GM21360 (cell line): ENCODE measurements around the gene PLEKHJ1.

Source experiments
- ATAC-seq: cut with Tn5 transposase; IDR thresholded peaks from one replicate; pipeline ENCODE4 v1.9.1; 2021; ENCODE audit warnings: mild to moderate bottlenecking, moderate library complexity; ENCODE audit not compliant: unreplicated experiment

Gene PLEKHJ1

DNA sequence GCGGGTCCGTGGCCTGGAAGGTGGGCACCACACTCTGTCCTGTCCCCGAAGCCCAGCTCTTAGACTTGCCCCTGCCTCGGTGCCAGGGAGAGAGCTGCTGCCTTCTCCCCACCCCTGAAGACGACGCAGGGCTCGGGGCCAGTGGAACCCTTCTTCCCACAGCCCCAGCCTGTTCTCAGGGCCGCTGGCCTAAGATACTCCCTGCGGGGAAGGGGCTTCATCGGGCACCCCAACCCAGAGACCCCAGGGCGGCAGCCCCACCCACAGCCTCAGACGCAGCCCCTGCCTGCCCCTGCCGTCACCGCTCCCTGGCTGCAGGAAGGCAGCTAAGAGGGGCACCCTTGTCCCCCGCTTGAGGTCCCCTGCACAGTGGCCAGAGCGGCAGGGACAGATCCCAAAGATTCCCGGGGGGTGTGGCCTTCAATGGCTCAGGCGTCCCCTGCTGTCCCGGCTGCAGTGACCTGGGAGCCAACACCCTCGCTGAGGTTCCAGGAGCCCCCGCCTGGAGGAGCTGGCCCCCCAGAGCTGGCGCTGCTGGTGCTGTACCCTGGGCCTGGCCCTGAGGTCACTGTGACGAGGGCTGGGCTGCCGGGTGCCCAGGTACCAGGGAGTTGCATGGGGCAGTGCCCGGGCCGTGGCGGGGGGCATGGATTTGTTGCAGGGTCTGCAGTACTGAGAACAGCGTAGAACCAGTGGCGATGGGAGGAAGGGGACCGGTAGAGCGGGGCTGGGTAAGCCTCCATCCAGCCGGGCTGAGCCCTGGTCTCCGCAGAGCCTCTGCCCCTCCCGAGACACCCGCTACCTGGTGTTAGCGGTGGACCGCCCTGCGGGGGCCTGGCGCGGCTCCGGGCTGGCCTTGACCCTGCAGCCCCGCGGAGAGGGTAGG lies 14.0 kb upstream of the PLEKHJ1 start:
- no peak for ATAC-seq

DNA sequence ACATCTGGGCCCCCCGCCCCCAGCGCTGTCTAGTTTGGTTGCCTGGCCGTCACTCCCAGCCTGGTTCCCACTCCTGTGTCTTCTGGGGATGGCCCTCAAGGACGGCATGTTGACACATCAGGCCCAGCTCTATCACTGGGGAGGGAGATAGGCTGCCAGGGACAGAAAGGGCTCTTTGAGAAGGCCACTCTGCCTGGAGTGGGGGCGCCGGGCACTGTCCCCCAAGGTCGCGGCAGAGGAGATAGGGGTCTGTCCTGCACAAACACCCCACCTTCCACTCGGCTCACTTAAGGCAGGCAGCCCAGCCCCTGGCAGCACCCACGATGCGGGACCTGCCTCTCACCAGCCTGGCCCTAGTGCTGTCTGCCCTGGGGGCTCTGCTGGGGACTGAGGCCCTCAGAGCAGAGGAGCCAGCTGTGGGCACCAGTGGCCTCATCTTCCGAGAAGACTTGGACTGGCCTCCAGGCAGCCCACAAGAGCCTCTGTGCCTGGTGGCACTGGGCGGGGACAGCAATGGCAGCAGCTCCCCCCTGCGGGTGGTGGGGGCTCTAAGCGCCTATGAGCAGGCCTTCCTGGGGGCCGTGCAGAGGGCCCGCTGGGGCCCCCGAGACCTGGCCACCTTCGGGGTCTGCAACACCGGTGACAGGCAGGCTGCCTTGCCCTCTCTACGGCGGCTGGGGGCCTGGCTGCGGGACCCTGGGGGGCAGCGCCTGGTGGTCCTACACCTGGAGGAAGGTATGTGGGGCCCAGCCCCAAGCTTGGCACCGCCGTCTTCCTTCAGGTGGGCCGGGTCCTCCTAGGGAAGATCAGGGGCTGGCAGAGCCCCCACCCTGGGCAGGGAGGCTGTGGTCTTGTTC lies 13.1 kb upstream of the PLEKHJ1 start, which contains the start of gene AMH:
Gene AMH, plus strand, starts transcription at position 314 of the 857 bp plus-strand sequence. Its CDS starts 10 bp downstream, at position 324.
- ATAC-seq = no peak

DNA sequence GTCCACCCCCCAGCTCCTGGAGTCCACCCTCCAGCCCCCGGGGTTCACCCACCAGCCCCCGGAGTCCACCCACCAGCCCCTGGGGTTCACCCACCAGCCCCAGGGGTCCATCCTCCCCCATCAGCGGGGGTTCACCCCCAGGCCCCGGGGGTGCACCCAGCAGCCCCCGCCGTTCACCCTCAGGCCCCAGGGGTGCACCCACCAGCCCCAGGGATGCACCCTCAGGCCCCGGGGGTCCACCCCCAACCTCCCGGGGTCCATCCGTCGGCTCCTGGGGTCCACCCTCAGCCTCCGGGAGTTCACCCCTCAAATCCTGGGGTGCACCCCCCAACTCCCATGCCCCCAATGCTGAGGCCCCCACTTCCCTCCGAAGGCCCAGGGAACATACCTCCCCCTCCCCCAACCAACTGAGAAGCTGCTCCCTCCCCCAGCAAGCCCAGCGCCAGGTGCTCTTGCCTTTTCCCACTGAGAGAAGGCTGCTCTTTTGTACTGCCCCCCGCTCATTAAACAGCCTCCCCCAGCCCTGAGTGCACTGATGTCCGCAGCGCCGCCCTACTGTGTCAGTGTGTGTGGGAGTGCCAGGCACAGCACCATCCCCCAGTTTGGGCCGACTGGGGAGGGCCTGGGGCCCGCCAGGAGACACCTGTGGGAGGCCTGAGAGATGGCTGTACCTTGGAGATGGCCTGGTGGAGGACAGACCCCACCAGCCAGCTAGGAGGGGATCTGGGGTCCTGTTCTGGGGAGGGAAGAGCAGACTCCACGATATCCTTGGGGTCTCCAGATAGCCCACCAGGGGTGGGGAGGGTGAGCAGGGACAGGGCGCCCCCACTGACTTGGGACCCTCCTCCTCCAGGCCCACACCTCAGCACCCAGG lies 12.2 kb upstream of the PLEKHJ1 start:
- ATAC-seq = no peak

DNA sequence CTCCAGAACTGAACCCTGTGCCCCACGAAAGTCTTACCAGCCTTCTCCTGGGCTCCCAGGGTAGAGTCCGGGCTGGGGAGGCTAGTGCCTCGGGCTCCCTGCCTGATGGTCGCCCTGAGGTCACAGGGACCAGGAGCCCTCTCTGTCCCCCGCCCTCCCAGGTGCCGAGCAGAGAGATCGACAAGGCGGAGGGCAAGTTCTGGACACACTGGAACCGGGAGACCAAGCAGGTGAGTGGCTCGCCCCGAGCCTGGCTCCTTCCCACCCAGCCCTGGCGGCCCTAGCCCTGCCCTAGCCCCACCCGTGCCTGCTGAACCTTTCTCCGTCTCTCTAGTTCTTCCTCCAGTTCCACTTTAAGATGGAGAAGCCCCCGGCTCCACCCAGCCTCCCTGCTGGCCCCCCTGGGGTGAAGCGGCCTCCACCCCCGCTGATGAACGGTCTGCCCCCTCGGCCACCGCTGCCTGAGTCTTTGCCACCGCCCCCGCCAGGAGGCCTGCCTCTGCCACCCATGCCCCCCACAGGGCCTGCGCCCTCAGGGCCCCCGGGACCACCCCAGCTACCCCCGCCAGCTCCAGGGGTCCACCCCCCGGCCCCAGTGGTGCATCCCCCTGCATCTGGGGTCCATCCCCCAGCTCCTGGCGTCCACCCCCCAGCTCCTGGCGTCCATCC lies 11.4 kb upstream of the PLEKHJ1 start:
- no peak for ATAC-seq

DNA sequence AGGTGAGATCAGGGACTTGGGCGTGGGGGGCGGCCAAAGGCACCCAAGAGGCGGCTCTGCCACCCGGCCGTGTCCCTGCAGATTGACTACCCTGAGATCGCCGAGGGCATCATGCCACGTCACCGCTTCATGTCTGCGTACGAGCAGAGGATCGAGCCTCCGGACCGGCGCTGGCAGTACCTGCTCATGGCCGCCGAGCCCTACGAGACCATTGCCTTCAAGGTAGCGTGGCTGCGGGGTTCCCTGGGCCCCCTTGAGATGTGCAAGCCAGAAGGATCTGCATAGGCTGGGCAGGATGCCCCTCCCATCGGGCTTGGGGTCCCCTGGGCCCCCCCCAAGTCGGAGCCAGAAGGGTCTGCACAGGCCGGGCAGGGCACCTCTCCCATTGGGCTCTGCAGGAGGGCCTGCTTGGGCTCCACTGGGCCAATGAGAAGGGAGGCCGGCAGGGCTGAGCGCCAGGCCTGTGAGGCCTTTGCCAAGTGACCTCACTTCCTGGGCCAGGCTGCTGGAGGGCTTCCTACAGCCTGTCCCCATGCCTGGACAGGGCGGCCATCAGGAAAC lies 10.8 kb upstream of the PLEKHJ1 start:
- ATAC-seq = no peak

DNA sequence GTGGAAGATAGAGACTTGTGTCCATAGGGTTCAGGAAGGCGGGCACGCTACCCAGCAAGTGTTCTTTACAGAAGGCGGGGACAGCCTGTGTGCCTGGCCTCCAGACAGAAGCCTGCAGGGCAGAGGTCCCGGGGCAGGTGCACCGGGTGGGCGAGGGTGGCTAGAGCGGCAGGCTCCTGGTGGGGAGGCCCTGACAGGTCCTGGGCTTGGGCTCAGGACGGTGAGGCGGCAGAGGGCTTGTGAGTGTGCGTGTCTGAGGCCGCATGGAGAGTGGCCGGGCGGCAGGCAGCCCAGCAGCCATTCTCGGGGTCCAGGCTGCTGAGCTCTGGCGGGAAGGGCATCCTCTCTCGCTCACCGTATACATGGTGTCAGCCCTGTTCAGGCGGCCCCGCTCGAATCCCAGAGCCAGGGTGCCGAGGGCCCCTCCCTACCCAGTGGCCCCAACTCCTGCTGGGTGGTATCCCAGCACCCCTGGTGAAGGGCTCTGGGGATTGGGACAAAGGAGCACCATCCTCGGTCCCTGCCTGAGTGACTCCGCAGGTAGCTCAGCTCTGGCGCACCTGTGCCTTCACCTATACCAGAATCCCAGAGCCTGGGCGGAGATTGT lies 10.0 kb upstream of the PLEKHJ1 start:
- no peak for ATAC-seq

DNA sequence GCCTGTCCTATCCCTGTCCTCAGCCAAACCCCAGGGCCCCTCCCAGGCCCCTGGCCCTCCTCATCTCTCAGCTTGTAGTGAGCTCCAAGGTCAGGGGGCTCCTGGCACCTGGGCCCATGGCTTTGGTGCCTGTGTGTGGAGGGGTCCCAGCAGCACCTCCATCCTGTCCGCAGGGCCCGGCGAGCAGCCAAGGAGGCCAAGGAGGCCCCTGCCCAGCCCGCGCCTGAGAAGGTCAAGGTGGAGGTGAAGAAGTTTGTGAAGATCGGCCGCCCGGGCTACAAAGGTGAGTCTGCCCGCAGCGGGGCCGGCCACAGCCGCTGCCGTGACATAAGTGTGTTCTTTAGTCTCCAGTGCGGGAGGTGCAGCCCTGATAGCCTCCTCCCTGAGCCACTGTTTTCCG lies 9.1 kb upstream of the PLEKHJ1 start:
- no peak for ATAC-seq

DNA sequence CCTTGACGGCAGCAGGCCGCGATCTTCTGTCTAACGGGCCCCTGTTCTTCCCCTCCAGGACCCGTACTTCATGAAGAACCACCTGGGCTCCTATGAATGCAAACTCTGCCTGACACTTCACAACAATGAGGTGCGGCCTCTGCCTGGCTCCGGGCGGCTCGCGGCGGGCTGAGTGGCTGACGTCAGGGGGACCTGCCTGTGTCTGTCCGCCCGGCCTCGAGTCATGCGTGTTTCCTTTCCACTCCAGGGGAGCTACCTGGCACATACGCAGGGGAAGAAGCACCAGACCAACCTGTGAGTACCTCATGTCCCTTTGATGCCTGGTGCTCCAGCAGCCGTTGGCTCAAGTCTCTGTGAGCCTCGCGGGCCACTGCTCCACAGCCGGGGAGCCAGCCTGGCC lies 8.4 kb upstream of the PLEKHJ1 start:
- no peak for ATAC-seq

DNA sequence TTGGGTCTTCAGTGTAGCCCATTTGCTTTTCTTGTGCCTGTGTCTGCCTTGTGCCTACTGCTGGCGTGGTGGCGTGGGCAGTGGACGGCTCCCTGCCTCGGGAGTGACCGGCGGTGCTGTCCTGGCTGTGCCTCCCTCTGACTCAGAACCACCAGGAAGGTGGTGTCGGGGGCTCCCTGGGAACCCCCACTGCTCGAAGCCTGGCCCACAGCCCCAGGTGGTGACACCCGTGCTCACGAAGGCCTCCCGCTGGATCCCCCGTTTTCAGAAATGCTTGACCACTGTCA lies 7.9 kb upstream of the PLEKHJ1 start:
- ATAC-seq = no peak

DNA sequence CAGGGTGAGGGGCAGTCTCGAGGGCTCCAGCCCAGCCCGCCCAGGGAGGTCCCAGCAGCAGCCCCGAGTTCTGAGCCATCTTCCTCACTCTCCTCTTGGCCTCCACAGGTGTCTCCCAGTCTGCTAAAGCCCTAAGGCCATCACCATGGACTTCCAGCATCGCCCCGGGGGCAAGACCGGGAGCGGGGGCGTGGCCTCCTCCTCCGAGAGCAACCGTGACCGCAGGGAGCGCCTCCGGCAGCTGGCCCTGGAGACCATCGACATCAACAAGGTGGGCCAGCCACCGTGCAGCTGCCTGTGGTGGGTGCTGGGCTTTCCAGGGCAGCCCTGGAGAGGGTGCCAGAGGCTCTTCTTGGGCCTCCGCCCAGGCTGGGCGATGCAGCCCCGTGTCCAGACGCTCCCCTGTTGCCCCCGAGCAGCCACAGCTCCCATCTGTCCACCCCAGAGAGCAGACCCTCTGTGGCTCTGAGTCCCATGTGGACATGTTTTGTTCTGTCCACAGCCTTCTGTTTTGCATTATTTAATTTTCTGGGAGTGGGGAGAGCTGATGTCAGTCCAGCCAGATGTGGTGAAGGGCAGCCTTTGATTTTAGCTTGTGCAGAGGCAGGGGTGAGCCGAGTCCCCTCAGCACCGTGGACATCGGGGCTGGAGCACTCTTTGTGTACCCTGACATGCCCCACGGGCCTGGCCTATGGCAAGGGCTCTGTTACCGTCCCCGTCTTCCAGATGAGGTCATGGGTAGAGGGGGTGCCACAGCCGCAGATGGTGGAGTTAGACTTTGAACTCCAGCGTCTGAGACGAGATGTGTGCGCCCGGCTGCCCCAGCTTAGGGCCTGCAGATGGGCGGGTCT lies 7.4 kb upstream of the PLEKHJ1 start:
- ATAC-seq = no peak

DNA sequence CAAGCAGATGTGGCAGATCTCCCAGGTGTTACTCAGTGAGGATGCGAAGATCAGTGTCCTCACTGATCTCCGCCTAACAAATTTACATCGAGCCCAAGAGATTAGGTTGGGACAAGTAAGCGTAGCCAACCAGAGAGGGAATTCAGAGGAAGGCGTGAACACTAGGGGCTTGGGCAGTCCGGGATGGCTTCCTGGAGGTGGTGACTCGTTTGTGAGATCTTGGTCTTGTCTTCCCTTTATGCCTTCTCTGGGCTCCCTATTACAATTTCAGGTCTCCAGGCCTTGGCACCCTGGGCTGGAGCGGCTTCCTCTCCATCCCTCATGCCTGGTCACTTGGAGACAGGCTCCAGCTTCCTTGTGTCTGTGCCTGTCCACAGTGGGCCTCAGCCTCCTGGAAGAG lies 6.7 kb upstream of the PLEKHJ1 start:
- no peak for ATAC-seq

DNA sequence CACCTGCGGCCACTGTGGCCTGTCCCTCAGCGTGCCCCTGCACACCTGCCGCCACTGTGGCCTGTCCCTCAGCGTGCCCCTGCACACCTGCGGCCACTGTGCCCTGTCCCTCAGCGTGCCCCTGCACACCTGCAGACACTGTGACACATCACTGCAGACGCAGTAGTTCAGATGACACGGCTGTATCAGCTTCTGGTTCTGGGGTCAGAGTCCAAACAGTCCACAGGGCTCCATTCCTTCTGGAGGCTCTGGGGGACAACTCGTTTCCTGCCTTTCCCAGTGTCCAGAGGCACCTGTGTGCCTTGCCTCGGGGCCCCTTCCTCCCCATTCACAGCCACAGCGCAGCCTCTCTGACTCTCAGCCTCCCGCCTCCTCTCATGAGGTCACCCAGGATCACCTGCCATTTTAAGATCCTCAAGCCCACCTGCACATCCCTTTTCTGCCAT lies 6.0 kb upstream of the PLEKHJ1 start:
- no peak for ATAC-seq

DNA sequence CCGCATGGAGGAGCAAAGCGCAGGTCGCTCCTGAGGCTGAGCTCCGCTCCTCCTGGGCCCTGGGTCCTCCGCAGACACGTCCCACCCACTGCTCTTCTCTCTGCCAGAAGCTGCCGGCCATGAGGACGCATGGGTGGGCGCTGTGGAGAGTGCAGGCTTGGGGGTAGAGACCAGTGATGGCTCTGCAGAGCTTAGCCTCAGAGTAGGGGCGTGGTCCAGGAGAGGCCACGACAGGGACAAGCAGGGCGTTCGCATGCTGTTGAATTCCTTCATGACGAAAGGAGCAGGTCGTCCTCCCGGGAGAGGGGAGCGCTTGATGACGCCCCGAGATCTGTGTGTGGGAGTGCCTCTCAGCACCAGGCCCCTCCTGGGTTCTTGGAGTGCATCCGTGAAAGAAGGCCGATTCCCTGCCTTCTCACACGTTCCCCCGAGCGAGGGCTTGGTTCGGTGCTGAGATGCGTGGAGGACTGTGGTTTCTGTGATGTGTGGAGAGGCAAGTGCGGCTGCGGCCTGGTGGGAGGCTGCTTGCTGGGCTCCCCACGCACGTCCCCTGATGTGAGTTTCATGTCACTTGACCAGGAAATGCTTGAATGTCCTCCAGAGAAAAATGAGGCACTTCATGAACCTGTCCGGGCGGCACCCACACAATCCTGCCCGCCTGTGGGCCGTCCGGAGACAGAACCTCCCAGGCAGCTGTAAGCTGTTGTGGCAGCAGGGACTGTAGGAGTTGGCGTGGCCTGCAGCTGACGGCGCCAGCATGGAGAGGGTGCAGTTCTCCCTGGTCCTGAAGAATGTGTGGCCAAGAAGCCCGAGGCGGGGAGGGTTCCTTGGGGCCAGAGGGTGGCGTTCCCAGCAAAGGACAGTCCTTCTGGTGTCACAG lies 5.0 kb upstream of the PLEKHJ1 start:
- ATAC-seq = no peak

DNA sequence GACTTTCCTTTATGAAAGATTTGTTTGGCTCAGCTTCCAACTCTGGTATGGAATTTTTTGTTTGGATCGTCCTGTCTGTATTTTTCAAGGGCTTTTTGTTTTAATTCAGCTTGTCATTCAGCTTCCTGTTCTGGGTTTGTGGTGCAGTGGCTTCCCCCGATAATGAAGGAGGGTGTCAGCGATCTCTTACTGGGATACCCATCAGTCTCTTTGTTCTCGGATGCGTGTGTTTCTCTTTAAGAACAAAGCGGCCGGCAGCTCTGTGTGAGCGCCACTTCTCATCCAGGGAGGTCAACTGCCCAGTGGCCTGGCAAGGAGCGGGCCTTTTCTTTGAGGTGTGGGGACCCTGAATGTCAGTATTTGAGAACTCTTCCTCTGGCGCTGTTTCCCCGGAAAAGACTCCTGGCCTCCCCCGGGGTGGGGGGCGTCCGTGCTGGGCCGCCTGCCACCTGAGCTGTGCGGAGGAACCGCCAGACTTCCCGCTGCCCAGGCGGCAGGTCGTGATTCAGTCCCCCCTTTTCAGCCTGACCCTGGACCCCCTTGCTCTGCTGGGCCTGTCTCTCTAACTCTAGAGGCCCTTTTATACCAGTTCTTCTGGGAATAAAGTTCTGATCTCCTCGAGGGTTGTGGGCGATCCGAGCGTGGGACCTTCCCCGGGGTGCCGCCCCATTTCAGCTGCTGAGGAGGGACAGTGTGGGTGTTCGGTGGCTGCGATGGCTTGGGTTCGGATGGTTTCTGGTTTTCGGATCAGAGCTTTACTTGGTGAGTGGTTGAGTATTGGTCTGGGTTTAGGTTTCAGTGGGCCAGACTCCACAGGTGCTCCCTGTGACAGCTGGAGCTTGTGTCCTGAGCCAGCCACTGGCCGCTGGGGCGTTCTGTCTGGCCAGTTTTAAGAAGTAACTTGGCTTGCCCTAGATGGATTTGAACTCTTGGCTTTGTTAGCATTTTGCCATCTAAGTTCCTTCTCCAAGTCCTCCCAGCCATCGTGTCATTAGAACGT lies 3.9 kb upstream of the PLEKHJ1 start:
- no peak for ATAC-seq

DNA sequence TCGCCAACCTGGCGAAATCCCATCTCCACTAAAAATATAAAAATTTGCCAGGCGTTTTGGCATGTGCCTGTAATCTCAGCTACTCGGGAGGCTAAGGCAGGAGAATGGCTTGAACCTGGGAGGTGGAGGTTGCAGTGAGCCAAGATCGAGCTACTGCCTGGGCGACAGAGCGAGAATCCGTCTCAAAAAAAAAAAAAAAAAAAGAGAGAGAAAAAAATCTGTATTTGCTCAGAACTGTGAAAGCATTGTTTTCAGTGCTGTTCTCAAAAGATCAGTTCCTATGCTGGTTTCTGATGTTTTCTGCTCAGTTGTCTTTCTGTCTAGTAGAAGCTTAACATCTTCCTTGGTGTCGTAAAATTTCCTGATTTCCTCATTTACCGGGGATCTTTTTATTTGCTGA lies 3.0 kb upstream of the PLEKHJ1 start:
- ATAC-seq = no peak

DNA sequence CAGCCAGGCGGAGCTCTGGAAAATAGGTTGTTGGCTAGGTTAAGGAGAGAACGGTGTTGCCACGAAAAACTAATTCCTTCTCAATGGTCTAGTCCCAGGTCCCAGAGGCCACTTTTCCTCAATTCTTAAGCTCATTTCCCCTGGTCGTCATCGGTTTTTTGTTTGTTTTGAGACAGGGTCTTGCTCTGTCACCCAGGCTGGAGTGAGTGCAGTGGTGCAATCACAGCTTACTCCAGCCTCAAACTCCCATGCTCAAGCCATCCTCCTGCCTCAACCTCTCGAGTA lies 1.7 kb upstream of the PLEKHJ1 start:
- no peak for ATAC-seq
